Activated CD8-positive, alpha-beta T cell treated with anti-CD3 and anti-CD28 coated beads for 36 hours (primary cell): ENCODE data around the gene RSPO4. TPM values are rescaled to one million over a fixed set of nuclear protein-coding genes. Genes with fewer than 3 reads are reported as not detected.

Experiments
- ATAC-seq: fragments of 200-7000 bp; cut with Tn5 transposase; one replicate; pipeline ENCODE4 v1.10.0; 2021; ENCODE audit warnings: mild to moderate bottlenecking, moderate library complexity
- CTCF ChIA-PET: fragments of 350-600 bp; sonication (Branson Sonifier 250); formaldehyde crosslinking; loops from one replicate; lab custom pipeline; 2021; ENCODE audit warnings: antibody characterized with exemption; lab: Charles Lee
- POLR2A ChIA-PET: fragments of 350-600 bp; sonication (Branson Sonifier 250); formaldehyde crosslinking; loops from one replicate; lab custom pipeline; 2021; ENCODE audit warnings: antibody characterized with exemption; lab: Charles Lee
- DNase-seq: peaks from one replicate; pipeline ENCODE4 v3.0.0-alpha.2; 2020
- H3K27ac Mint-ChIP-seq: one replicate; pipeline ENCODE4 v1.8.0; 2021; ENCODE audit warnings: mild to moderate bottlenecking, mixed read lengths
- H3K27me3 Mint-ChIP-seq: one replicate; pipeline ENCODE4 v1.8.0; 2021; ENCODE audit warnings: mixed read lengths
- H3K36me3 Mint-ChIP-seq: one replicate; pipeline ENCODE4 v1.8.0; 2021; ENCODE audit warnings: low read depth, mixed read lengths
- H3K4me1 Mint-ChIP-seq: one replicate; pipeline ENCODE4 v1.8.0; 2021; ENCODE audit warnings: low read depth, mixed read lengths
- H3K4me3 Mint-ChIP-seq: one replicate; pipeline ENCODE4 v1.8.0; 2021; ENCODE audit warnings: mild to moderate bottlenecking, moderate library complexity, mixed read lengths
- H3K9me3 Mint-ChIP-seq: one replicate; pipeline ENCODE4 v1.8.0; 2021; ENCODE audit warnings: mixed read lengths
- intact Hi-C: fragments of 100-400 bp; cut with micrococcal nuclease; formaldehyde crosslinking; loops from one replicate; pipeline ENCODE4 v1.10.0; 2022
- total RNA-seq, 2 experiments: library from RNA; stranded (reverse); gene quantifications; one replicate each; pipeline ENCODE4 v1.2.3, GENCODE V29; 2021
- TF ChIP-seq, protein P1 (sequence below): fragments of 200-600 bp; IDR thresholded peaks from one replicate; pipeline ENCODE4 v1.8.0; 2022; ENCODE audit warnings: antibody characterized with exemption, mild to moderate bottlenecking

Gene RSPO4
- total RNA-seq, 2 experiments from 2014 or later, result not detected

- Mint-ChIP-seq H3K27me3 (peaks cover 20% of the 10 kb centered on the region), H3K9me3 (no peaks in the 10 kb centered on the region), H3K4me3 (no peak overlapping the region), H3K4me1 (no peaks in the 10 kb centered on the region), H3K27ac (no peak overlapping the region), H3K36me3 (no peaks in the 10 kb centered on the region)
- intact Hi-C loops, result no loop called here
- POLR2A ChIA-PET, result no interaction called here
- ATAC-seq (no peak), DNase-seq (peak; percentile 6)
- CTCF ChIA-PET, result interaction anchor here (1.1 to 8.7 kb wide), 5 partner anchors 14 to 254 kb away, joined by 3 to 266 read pairs (median 42); no protein-coding TSS in a partner anchor
- TF ChIP-seq, protein P1, sequence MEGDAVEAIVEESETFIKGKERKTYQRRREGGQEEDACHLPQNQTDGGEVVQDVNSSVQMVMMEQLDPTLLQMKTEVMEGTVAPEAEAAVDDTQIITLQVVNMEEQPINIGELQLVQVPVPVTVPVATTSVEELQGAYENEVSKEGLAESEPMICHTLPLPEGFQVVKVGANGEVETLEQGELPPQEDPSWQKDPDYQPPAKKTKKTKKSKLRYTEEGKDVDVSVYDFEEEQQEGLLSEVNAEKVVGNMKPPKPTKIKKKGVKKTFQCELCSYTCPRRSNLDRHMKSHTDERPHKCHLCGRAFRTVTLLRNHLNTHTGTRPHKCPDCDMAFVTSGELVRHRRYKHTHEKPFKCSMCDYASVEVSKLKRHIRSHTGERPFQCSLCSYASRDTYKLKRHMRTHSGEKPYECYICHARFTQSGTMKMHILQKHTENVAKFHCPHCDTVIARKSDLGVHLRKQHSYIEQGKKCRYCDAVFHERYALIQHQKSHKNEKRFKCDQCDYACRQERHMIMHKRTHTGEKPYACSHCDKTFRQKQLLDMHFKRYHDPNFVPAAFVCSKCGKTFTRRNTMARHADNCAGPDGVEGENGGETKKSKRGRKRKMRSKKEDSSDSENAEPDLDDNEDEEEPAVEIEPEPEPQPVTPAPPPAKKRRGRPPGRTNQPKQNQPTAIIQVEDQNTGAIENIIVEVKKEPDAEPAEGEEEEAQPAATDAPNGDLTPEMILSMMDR, result no peak
Measured at GRCh38 chr20:958936-959815, 42.9 kb downstream of the RSPO4 start.

DNA sequence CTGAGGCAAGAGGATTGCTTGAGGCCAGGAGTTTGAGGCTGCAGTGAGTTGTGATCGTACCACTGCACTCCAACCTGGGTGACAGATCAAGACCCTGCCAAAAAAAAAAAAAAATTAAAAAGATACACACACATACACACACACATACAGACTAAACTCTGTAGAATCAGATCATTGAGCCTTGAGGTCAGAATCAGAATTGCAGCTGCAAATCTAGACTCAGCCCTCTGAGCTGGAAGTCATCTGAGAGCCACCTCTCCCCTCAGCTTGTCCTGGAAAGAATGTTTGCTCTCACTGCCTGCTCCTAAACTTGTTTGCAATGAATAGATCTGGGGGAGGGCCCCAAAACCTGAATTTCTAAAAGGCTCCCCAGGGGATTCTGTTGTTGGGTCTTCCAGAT lies 44.6 kb downstream of the RSPO4 start:
- intact Hi-C loops, result no loop called here
- H3K27ac Mint-ChIP-seq, result no peak overlapping the region
- ATAC-seq (no peak), DNase-seq (no peak)
- TF ChIP-seq, protein P1, result no peak
- CTCF ChIA-PET, result interaction anchor here (0.6 to 8.7 kb wide), 12 partner anchors 9 to 478 kb away, joined by 3 to 266 read pairs (median 10); no protein-coding TSS in a partner anchor
- no peaks in the 10 kb centered on the region for H3K36me3 Mint-ChIP-seq
- H3K4me3 Mint-ChIP-seq, result no peak overlapping the region
- POLR2A ChIA-PET, result no interaction called here
- no peaks in the 10 kb centered on the region for H3K4me1 Mint-ChIP-seq
- peaks cover 24% of the 10 kb centered on the region for H3K27me3 Mint-ChIP-seq
- no peaks in the 10 kb centered on the region for H3K9me3 Mint-ChIP-seq

DNA sequence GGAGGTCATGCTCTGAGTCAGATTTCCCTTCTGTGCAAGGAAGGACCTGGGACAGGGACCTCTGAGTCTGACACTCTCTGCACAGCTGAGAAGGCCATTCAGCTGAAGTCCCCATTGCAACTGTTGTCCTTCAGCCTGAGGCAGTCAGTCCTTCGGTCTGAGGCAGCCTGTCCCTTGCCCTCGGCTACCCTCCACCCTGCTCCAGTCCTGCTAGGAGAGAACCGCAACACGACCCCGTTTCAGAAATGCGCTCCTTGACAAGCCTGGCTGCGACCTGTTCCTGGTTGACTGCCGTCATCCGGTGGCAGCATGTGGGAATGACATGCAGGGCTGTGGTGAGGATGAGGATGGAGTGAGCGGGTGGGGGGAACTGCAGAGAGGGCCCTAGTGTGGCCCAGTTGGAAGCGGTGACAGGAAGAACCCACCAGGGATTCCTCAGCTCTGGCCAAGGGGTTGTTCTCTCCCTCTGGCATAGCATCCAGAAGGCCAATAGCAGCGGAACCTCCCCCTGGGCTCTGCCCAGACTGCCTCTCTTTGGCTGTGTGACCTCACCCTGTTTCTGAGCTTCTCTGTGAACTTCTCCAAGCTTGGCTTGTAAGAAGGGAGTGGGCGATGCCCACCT lies 45.7 kb downstream of the RSPO4 start:
- H3K9me3 Mint-ChIP-seq, result no peaks in the 10 kb centered on the region
- H3K4me3 Mint-ChIP-seq, result no peak overlapping the region
- H3K4me1 Mint-ChIP-seq, result no peaks in the 10 kb centered on the region
- H3K27me3 Mint-ChIP-seq, result peaks cover 26% of the 10 kb centered on the region
- TF ChIP-seq, protein P1, result peak; percentile 98
- intact Hi-C loops, result loop anchor here (1.0 kb wide), 1 partner anchor 140 kb away; no protein-coding TSS in a partner anchor
- ATAC-seq (peak; percentile 97), DNase-seq (peak; percentile 84)
- POLR2A ChIA-PET, result interaction anchor here (0.6 to 1.4 kb wide), 4 partner anchors 27 to 408 kb away, joined by 3 to 5 read pairs (median 4); no protein-coding TSS in a partner anchor
- no peaks in the 10 kb centered on the region for H3K36me3 Mint-ChIP-seq
- H3K27ac Mint-ChIP-seq, result no peak overlapping the region
- CTCF ChIA-PET, result interaction anchor here (0.6 to 8.7 kb wide), 47 partner anchors 10 to 396 kb away, joined by 3 to 266 read pairs (median 4); partner anchors contain the start of gene FAM110A

GRCh38 chr20:955656-956055 lies 46.5 kb downstream of the RSPO4 start:
- CTCF ChIA-PET, result interaction anchor here (0.7 to 8.7 kb wide), 33 partner anchors 9 to 395 kb away, joined by 3 to 266 read pairs (median 4); partner anchors contain the start of gene FAM110A
- DNase-seq, result no peak
- no peak overlapping the region for H3K27ac Mint-ChIP-seq
- no peaks in the 10 kb centered on the region for H3K36me3 Mint-ChIP-seq
- POLR2A ChIA-PET, result interaction anchor here (1.2 to 1.4 kb wide), 2 partner anchors 26 to 140 kb away, joined by 5 read pairs; no protein-coding TSS in a partner anchor
- ATAC-seq, result no peak
- no peaks in the 10 kb centered on the region for H3K4me1 Mint-ChIP-seq
- intact Hi-C loops, result loop anchor here (1.0 kb wide), 1 partner anchor 139 kb away; no protein-coding TSS in a partner anchor
- peaks cover 26% of the 10 kb centered on the region for H3K27me3 Mint-ChIP-seq
- no peaks in the 10 kb centered on the region for H3K9me3 Mint-ChIP-seq
- no peak overlapping the region for H3K4me3 Mint-ChIP-seq
- TF ChIP-seq, protein P1, result no peak
